IMR-90 (cell line): ENCODE measurements around the gene CDH23. TPM values are rescaled to one million over a fixed set of nuclear protein-coding genes. Genes with fewer than 3 reads are reported as not detected.

Source experiments
- ATAC-seq: fragments of 200-7000 bp; cut with Tn5 transposase; 2 replicates; pipeline ENCODE4 v1.9.1; 2020; ENCODE audit warnings: low read depth, mild to moderate bottlenecking, moderate library complexity
- BruUV-seq: library from RNA; stranded (reverse); fragments of 400-500 nt; replicated peaks from 2 replicates; lab custom pipeline; 2021; lab: Mats Ljungman, UMichigan
- CTCF ChIA-PET: fragments of 300-600 bp; formaldehyde crosslinking; extraction: SDS; loops from one replicate; lab custom pipeline; 2021; ENCODE audit warnings: antibody characterized with exemption; lab: Yijun Ruan, JAX
- POLR2A ChIA-PET: fragments of 300-600 bp; sonication (Branson Sonifier 250); formaldehyde crosslinking; loops from one replicate; lab custom pipeline; 2022; ENCODE audit warnings: antibody characterized with exemption; ENCODE audit not compliant: unreplicated experiment; lab: Charles Lee
- DNase-seq: peaks from one replicate; pipeline ENCODE4 v3.0.0; 2013
- H2AFZ ChIP-seq: replicated peaks from 2 replicates; pipeline ENCODE3; 2013; ENCODE audit warnings: low read length, mild to moderate bottlenecking; ENCODE audit not compliant: poor library complexity
- H2AK5ac ChIP-seq: 2 replicates; pipeline ENCODE4 v1.6.1; 2013; ENCODE audit warnings: low read depth, low read length, inconsistent platforms
- H2AK9ac ChIP-seq: replicated peaks from 2 replicates; pipeline ENCODE3; 2013; ENCODE audit warnings: mild to moderate bottlenecking, low read depth, low read length, moderate library complexity; ENCODE audit not compliant: poor library complexity
- H2BK120ac ChIP-seq: 2 replicates; pipeline ENCODE4 v1.6.1; 2013; ENCODE audit warnings: low read depth, low read length, inconsistent platforms
- H2BK15ac ChIP-seq: 3 replicates; pipeline ENCODE4 v1.6.1; 2013; ENCODE audit warnings: low read depth, low read length, inconsistent platforms
- H2BK20ac ChIP-seq: 2 replicates; pipeline ENCODE4 v1.6.1; 2013; ENCODE audit warnings: low read depth, mild to moderate bottlenecking, inconsistent platforms, low read length, moderate library complexity
- H2BK5ac ChIP-seq: 2 replicates; pipeline ENCODE4 v1.6.1; 2013; ENCODE audit warnings: mild to moderate bottlenecking, low read depth, low read length, inconsistent platforms; ENCODE audit not compliant: poor library complexity, severe bottlenecking
- H3K14ac ChIP-seq: replicated peaks from 2 replicates; pipeline ENCODE4 v1.6.1; 2013; ENCODE audit warnings: low read depth, low read length, inconsistent platforms
- H3K18ac ChIP-seq: 2 replicates; pipeline ENCODE4 v1.6.1; 2013; ENCODE audit warnings: low read depth, low read length, control low read depth
- H3K23ac ChIP-seq: 2 replicates; pipeline ENCODE4 v1.6.1; 2013; ENCODE audit warnings: low read depth, low read length, inconsistent platforms
- H3K27ac ChIP-seq: 2 replicates; pipeline ENCODE4 v1.5.1; 2013; ENCODE audit warnings: mild to moderate bottlenecking, control low read depth, low read length; ENCODE audit not compliant: insufficient read depth
- H3K27me3 ChIP-seq: 2 replicates; pipeline ENCODE4 v1.6.1; 2013; ENCODE audit warnings: low read length; ENCODE audit not compliant: control insufficient read depth, insufficient read depth
- H3K36me3 ChIP-seq: 2 replicates; pipeline ENCODE4 v1.6.1; 2013; ENCODE audit warnings: low read length, mixed read lengths; ENCODE audit not compliant: control insufficient read depth, insufficient read depth
- H3K4ac ChIP-seq: 2 replicates; pipeline ENCODE4 v1.6.1; 2013; ENCODE audit warnings: low read depth, low read length, inconsistent platforms
- H3K4me1 ChIP-seq: 2 replicates; pipeline ENCODE4 v1.6.1; 2013; ENCODE audit warnings: low read length, mixed read lengths; ENCODE audit not compliant: control insufficient read depth, insufficient read depth
- H3K4me2 ChIP-seq: 2 replicates; pipeline ENCODE4 v1.6.1; 2013; ENCODE audit warnings: low read depth, mild to moderate bottlenecking, control low read depth, low read length, moderate library complexity
- H3K4me3 ChIP-seq: 2 replicates; pipeline ENCODE4 v1.5.1; 2013; ENCODE audit warnings: low read depth, mild to moderate bottlenecking, control low read depth, low read length, moderate library complexity; ENCODE audit not compliant: insufficient read depth
- H3K56ac ChIP-seq: 2 replicates; pipeline ENCODE4 v1.6.1; 2013; ENCODE audit warnings: low read length, inconsistent platforms; ENCODE audit not compliant: insufficient read depth; ENCODE audit errors: extremely low read depth
- H3K79me1 ChIP-seq, 2 experiments: 2 replicates each; pipeline ENCODE4 v1.6.1; 2013; ENCODE audit warnings: low read length in 2 of 2, inconsistent platforms in 1 of 2, low read depth in 1 of 2
- H3K9ac ChIP-seq: 2 replicates; pipeline ENCODE4 v1.6.1; 2013; ENCODE audit warnings: low read depth, low read length, control low read depth
- H3K9me1 ChIP-seq: 2 replicates; pipeline ENCODE4 v1.6.1; 2013; ENCODE audit warnings: low read length, inconsistent platforms; ENCODE audit not compliant: insufficient read depth
- H3K9me3 ChIP-seq: 2 replicates; pipeline ENCODE4 v1.6.1; 2013; ENCODE audit warnings: low read length; ENCODE audit not compliant: control insufficient read depth, insufficient read depth
- H4K20me1 ChIP-seq: 2 replicates; pipeline ENCODE4 v1.6.1; 2013; ENCODE audit warnings: low read length, inconsistent platforms; ENCODE audit not compliant: insufficient read depth
- H4K5ac ChIP-seq: 2 replicates; pipeline ENCODE4 v1.6.1; 2013; ENCODE audit warnings: mild to moderate bottlenecking, low read depth, low read length, control low read depth
- H4K8ac ChIP-seq, 2 experiments: 2 replicates each; pipeline ENCODE4 v1.6.1; 2013; ENCODE audit warnings: low read depth in 2 of 2, low read length in 2 of 2, control low read depth in 1 of 2, inconsistent platforms in 1 of 2
- H4K91ac ChIP-seq: 2 replicates; pipeline ENCODE4 v1.6.1; 2013; ENCODE audit warnings: low read depth, low read length, inconsistent platforms; ENCODE audit not compliant: insufficient read depth
- BHLHE40 ChIP-seq: fragments of 150-350 bp; IDR thresholded peaks from 2 replicates; pipeline ENCODE4 v1.6.1; 2016; ENCODE audit warnings: mild to moderate bottlenecking, low read depth, low read length
- CEBPB ChIP-seq: IDR thresholded peaks from 2 replicates; pipeline ENCODE4 v1.6.1; 2012; ENCODE audit warnings: low read depth, low read length, improper control_type of control experiment
- CHD1 ChIP-seq: IDR thresholded peaks from 2 replicates; pipeline ENCODE4 v1.6.1; 2012; ENCODE audit warnings: low read depth, low read length, improper control_type of control experiment
- FOS ChIP-seq: fragments of 150-350 bp; IDR thresholded peaks from 2 replicates; pipeline ENCODE4 v1.6.1; 2016; ENCODE audit warnings: low read depth, low read length
- MAFK ChIP-seq: IDR thresholded peaks from 2 replicates; pipeline ENCODE4 v1.6.1; 2012; ENCODE audit warnings: low read depth, low read length, improper control_type of control experiment
- MAZ ChIP-seq: IDR thresholded peaks from 2 replicates; pipeline ENCODE4 v1.6.1; 2012; ENCODE audit warnings: low read depth, mild to moderate bottlenecking, low read length, improper control_type of control experiment, moderate library complexity, borderline replicate concordance
- MXI1 ChIP-seq: IDR thresholded peaks from 2 replicates; pipeline ENCODE4 v1.6.1; 2012; ENCODE audit warnings: low read depth, mild to moderate bottlenecking, low read length, moderate library complexity, borderline replicate concordance
- NFE2L2 ChIP-seq: fragments of 150-350 bp; IDR thresholded peaks from 2 replicates; pipeline ENCODE4 v1.6.1; 2016; ENCODE audit warnings: low read depth, mild to moderate bottlenecking, low read length
- RAD21 ChIP-seq: IDR thresholded peaks from 2 replicates; pipeline ENCODE4 v1.6.1; 2012; ENCODE audit warnings: low read length, improper control_type of control experiment
- RCOR1 ChIP-seq: IDR thresholded peaks from 2 replicates; pipeline ENCODE4 v1.6.1; 2012; ENCODE audit warnings: mild to moderate bottlenecking, low read length, improper control_type of control experiment; ENCODE audit not compliant: insufficient replicate concordance
- RFX5 ChIP-seq: IDR thresholded peaks from 2 replicates; pipeline ENCODE4 v1.8.0; 2012; ENCODE audit warnings: low read depth, mild to moderate bottlenecking, low read length, moderate library complexity
- SMC3 ChIP-seq: fragments of 150-350 bp; IDR thresholded peaks from 2 replicates; pipeline ENCODE4 v1.6.1; 2016; ENCODE audit warnings: low read depth, mild to moderate bottlenecking, antibody characterized with exemption, low read length, moderate library complexity
- WGBS, 2 experiments: methylation state at CpG; one replicate each; pipeline versions ENCODE4 v1.1.5 to v1.1.7; 2013; ENCODE audit warnings: missing lambda C conversion rate in 2 of 2; ENCODE audit not compliant: insufficient read length in 1 of 2; ENCODE audit errors: extremely low coverage in 2 of 2; 5-methylcytosine and 5-hydroxymethylcytosine counted together
- dilution Hi-C: fragments of 300-500 bp; cut with HindIII; formaldehyde crosslinking; loops from one replicate; pipeline ENCODE4 v1.14.3; 2018; ENCODE audit warnings: low sequenced_read_pairs; ENCODE audit not compliant: unreplicated experiment
- in situ Hi-C: fragments of 300-500 bp; cut with MboI; formaldehyde crosslinking; loops from 3 replicates; pipeline ENCODE4 v1.14.3; 2019; ENCODE audit warnings: low sequenced_read_pairs, inconsistent platforms, mixed read lengths
- intact Hi-C: fragments of 100-400 bp; cut with micrococcal nuclease; formaldehyde crosslinking; loops from 2 replicates; pipeline ENCODE4 v1.10.0; 2022
- polyA plus RNA-seq, 3 experiments: library from polyadenylated mRNA; depleted of rRNA; stranded (reverse); fragments of >200 nt; gene quantifications; 2 replicates each; pipeline ENCODE4 v1.2.3, GENCODE V29; 2012; ENCODE audit warnings: low replicate concordance in 1 of 3
- total RNA-seq: library from RNA; depleted of rRNA; stranded (reverse); fragments of >200 nt; gene quantifications from 2 replicates; pipeline ENCODE4 v1.2.3, GENCODE V29; 2012
- TF ChIP-seq, protein P1 (sequence below): fragments of 150-350 bp; IDR thresholded peaks from 2 replicates; pipeline ENCODE4 v1.6.1; 2017; ENCODE audit warnings: mild to moderate bottlenecking, antibody characterized with exemption, low read length, low read depth
- TF ChIP-seq, protein P2 (sequence below): conservative IDR thresholded peaks from 2 replicates; pipeline ENCODE4 v1.5.1; 2012; ENCODE audit warnings: mild to moderate bottlenecking, low read depth, low read length, improper control_type of control experiment

Gene CDH23
- total and polyA plus RNA-seq, 2 of the 4 experiments (the other 2 are of a cell fraction): under 0.01 to 0.03 TPM

DNA sequence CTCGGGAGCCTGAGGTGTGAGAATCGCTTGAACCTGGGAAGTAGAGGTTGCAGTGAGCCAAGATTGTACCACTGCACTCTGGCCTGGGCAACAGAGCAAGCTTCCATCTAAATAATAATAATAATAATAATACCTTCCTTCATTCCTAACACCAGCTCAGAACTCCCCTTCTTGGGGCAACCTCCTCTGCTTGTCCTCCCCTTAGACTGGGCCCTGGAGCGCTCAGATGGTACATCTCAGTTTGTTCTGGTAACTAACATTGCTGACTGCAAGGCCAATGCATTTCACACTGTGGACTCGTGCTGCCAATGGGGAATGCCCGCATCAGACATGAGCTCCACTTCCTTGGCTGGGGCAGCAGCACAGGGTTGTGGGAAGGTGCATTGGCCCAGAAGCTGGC lies 245.3 kb downstream of the CDH23 start:
- dilution Hi-C loops: no loop called here
- ChIA-PET CTCF (no interaction called here), POLR2A (no interaction called here)
- Histone ChIP-seq H2BK15ac (no peak overlapping the region), H3K23ac (no peak overlapping the region), H3K9ac (no peak overlapping the region), H2AFZ (no peak overlapping the region), H4K91ac (no peak overlapping the region), H3K9me1 (no peaks in the 10 kb centered on the region), H3K4ac (no peak overlapping the region), H2BK20ac (no peak overlapping the region), H2BK5ac (no peak overlapping the region), H4K5ac (no peak overlapping the region), H3K4me3 (no peak overlapping the region), H3K4me2 (no peak overlapping the region), H3K56ac (no peak overlapping the region), H3K79me1 (no peaks in the 10 kb centered on the region), H4K8ac (no peak overlapping the region), H3K36me3 (no peaks in the 10 kb centered on the region), H3K27me3 (peaks cover 53% of the 10 kb centered on the region), H3K27ac (no peak overlapping the region), H3K18ac (no peak overlapping the region), H3K9me3 (no peaks in the 10 kb centered on the region), H3K4me1 (no peaks in the 10 kb centered on the region), H2BK120ac (no peak overlapping the region), H2AK9ac (no peak overlapping the region), H2AK5ac (no peak overlapping the region), H4K20me1 (no peaks in the 10 kb centered on the region), H3K14ac (no peak overlapping the region)
- WGBS, 2 experiments: no CpG with 5 or more reads among the region's 5 CpGs
- no peak for TF ChIP-seq MXI1
- TF ChIP-seq MAFK: no peak
- no peak for TF ChIP-seq CHD1
- TF ChIP-seq SMC3: no peak
- TF ChIP-seq, protein P1, sequence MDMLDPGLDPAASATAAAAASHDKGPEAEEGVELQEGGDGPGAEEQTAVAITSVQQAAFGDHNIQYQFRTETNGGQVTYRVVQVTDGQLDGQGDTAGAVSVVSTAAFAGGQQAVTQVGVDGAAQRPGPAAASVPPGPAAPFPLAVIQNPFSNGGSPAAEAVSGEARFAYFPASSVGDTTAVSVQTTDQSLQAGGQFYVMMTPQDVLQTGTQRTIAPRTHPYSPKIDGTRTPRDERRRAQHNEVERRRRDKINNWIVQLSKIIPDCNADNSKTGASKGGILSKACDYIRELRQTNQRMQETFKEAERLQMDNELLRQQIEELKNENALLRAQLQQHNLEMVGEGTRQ: no peak
- TF ChIP-seq NFE2L2: no peak
- no peak for TF ChIP-seq RCOR1
- TF ChIP-seq FOS: no peak
- no peak for TF ChIP-seq BHLHE40
- TF ChIP-seq, protein P2, sequence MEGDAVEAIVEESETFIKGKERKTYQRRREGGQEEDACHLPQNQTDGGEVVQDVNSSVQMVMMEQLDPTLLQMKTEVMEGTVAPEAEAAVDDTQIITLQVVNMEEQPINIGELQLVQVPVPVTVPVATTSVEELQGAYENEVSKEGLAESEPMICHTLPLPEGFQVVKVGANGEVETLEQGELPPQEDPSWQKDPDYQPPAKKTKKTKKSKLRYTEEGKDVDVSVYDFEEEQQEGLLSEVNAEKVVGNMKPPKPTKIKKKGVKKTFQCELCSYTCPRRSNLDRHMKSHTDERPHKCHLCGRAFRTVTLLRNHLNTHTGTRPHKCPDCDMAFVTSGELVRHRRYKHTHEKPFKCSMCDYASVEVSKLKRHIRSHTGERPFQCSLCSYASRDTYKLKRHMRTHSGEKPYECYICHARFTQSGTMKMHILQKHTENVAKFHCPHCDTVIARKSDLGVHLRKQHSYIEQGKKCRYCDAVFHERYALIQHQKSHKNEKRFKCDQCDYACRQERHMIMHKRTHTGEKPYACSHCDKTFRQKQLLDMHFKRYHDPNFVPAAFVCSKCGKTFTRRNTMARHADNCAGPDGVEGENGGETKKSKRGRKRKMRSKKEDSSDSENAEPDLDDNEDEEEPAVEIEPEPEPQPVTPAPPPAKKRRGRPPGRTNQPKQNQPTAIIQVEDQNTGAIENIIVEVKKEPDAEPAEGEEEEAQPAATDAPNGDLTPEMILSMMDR: no peak
- no peak for TF ChIP-seq CEBPB
- no peak for TF ChIP-seq MAZ
- no peak for TF ChIP-seq RFX5
- no peak for TF ChIP-seq RAD21
- no TSS peak for BruUV-seq
- in situ Hi-C loops: no loop called here
- intact Hi-C loops: no loop called here
- DNase-seq (no peak), ATAC-seq (no peak)
